Endothelial cell of umbilical vein (primary cell): Measurements from ENCODE around the gene NR2C2. TPM values are rescaled to one million over a fixed set of nuclear protein-coding genes. Genes with fewer than 3 reads are reported as not detected.

ENCODE experiments used
- BruUV-seq: library from RNA; stranded (reverse); fragments of 400-500 nt; replicated peaks from 2 replicates; lab custom pipeline; 2021; lab: Mats Ljungman, UMichigan
- CTCF ChIA-PET: fragments of 300-600, 350-600 bp; sonication (Branson Sonifier 250); formaldehyde crosslinking; loops from one replicate; lab custom pipeline; 2021; ENCODE audit warnings: antibody characterized with exemption, inconsistent platforms; lab: Charles Lee
- POLR2A ChIA-PET: fragments of 300-600, 350-600 bp; sonication (Branson Sonifier 250); formaldehyde crosslinking; loops from one replicate; lab custom pipeline; 2021; ENCODE audit warnings: antibody characterized with exemption, inconsistent platforms; lab: Charles Lee
- DNase-seq: peaks from one replicate; pipeline ENCODE4 v3.0.0-alpha.2; 2011; ENCODE audit warnings: low read depth, low spot score
- FAIRE-seq: peaks from 2 replicates; lab custom pipeline; 2011; peaks lifted over from hg19 to GRCh38; lab: Jason Lieb, UNC
- H2AFZ ChIP-seq: 2 replicates; pipeline ENCODE4 v1.6.0; 2012; ENCODE audit warnings: low read depth, low read length, control low read depth, inconsistent platforms
- H3K27ac ChIP-seq: 2 replicates; pipeline ENCODE4 v1.5.1; 2011; ENCODE audit warnings: low read depth, mild to moderate bottlenecking, control low read depth, low read length, moderate library complexity; ENCODE audit not compliant: insufficient read depth
- H3K27me3 ChIP-seq, 2 experiments: 2 replicates each; pipeline versions ENCODE4 v1.6.0 to v1.6.1; 2011; ENCODE audit warnings: low read length in 2 of 2, mixed read lengths in 1 of 2; ENCODE audit not compliant: control insufficient read depth in 2 of 2, insufficient read depth in 2 of 2
- H3K36me3 ChIP-seq, 2 experiments: 2 replicates in 1 of 2; 3 replicates in 1 of 2; pipeline ENCODE4 v1.5.1; 2011; ENCODE audit warnings: low read length in 2 of 2, mild to moderate bottlenecking in 1 of 2, moderate library complexity in 1 of 2; ENCODE audit not compliant: control insufficient read depth in 2 of 2, insufficient read depth in 2 of 2; ENCODE audit errors: extremely low read depth in 1 of 2
- H3K4me1 ChIP-seq: 3 replicates; pipeline ENCODE4 v1.5.1; 2011; ENCODE audit warnings: mild to moderate bottlenecking, low read length; ENCODE audit not compliant: control insufficient read depth, insufficient read depth; ENCODE audit errors: extremely low read depth
- H3K4me2 ChIP-seq: 2 replicates; pipeline ENCODE4 v1.6.1; 2011; ENCODE audit warnings: low read length, control low read depth, mixed read lengths; ENCODE audit not compliant: insufficient read depth
- H3K4me3 ChIP-seq, 3 experiments: fragments of 200-600 bp in 1 of 3; sonication (generic), shearing (Covaris generic) in 1 of 3; replicated peaks in 1 of 3; 2 replicates each; pipeline ENCODE4 v1.5.1; 2011 to 2016; ENCODE audit warnings: control low read depth in 3 of 3, low read length in 3 of 3, mild to moderate bottlenecking in 2 of 3, inconsistent platforms in 1 of 3, low read depth in 1 of 3, moderate library complexity in 1 of 3; ENCODE audit not compliant: insufficient read depth in 1 of 3
- H3K79me2 ChIP-seq: 2 replicates; pipeline ENCODE4 v1.6.0; 2012; ENCODE audit warnings: low read length, inconsistent platforms; ENCODE audit not compliant: control insufficient read depth, insufficient read depth
- H3K9ac ChIP-seq: replicated peaks from 2 replicates; pipeline ENCODE3; 2011; ENCODE audit warnings: low read length, control low read depth; ENCODE audit not compliant: insufficient read depth; ENCODE audit errors: extremely low read depth
- H3K9me1 ChIP-seq: replicated peaks from 3 replicates; pipeline ENCODE4 v1.6.0; 2011; ENCODE audit warnings: mild to moderate bottlenecking, low read length; ENCODE audit not compliant: control insufficient read depth, insufficient read depth; ENCODE audit errors: extremely low read depth
- H3K9me3 ChIP-seq: replicated peaks from 2 replicates; pipeline ENCODE4 v1.5.1; 2012; ENCODE audit warnings: low read length, inconsistent platforms; ENCODE audit not compliant: control insufficient read depth, insufficient read depth
- H4K20me1 ChIP-seq: replicated peaks from 2 replicates; pipeline ENCODE3; 2011; ENCODE audit warnings: mild to moderate bottlenecking, low read length; ENCODE audit not compliant: control insufficient read depth, insufficient read depth; ENCODE audit errors: extremely low read depth
- EZH2 ChIP-seq: IDR thresholded peaks from 2 replicates; pipeline ENCODE4 v1.6.1; 2012; ENCODE audit warnings: borderline replicate concordance, low read depth, mild to moderate bottlenecking, moderate library complexity, low read length, inconsistent platforms; ENCODE audit not compliant: severe bottlenecking
- FOS ChIP-seq: IDR thresholded peaks from 2 replicates; pipeline ENCODE4 v1.6.1; 2011; ENCODE audit warnings: mild to moderate bottlenecking, low read length, moderate library complexity, borderline replicate concordance; ENCODE audit not compliant: insufficient read depth
- GATA2 ChIP-seq: IDR thresholded peaks from 2 replicates; pipeline ENCODE4 v1.7.0; 2011; ENCODE audit warnings: low read depth, mild to moderate bottlenecking, moderate library complexity, mixed read lengths, low read length; ENCODE audit not compliant: insufficient read length, insufficient read depth
- JUN ChIP-seq: IDR thresholded peaks from 2 replicates; pipeline ENCODE4 v1.6.1; 2011; ENCODE audit warnings: borderline replicate concordance, low read depth; ENCODE audit not compliant: insufficient read length, insufficient read depth
- MYC ChIP-seq: IDR thresholded peaks from one replicate; pipeline ENCODE4 v1.6.1; 2011; ENCODE audit warnings: mild to moderate bottlenecking, low read depth, low read length
- POLR2A ChIP-seq: IDR thresholded peaks from 2 replicates; pipeline ENCODE4 v1.6.1; 2012; ENCODE audit warnings: low read depth, mild to moderate bottlenecking, control low read depth, low read length
- POLR2AphosphoS5 ChIP-seq: IDR thresholded peaks from 2 replicates; pipeline ENCODE4 v1.6.1; 2012; ENCODE audit warnings: low read depth, mild to moderate bottlenecking, control low read depth, low read length, moderate library complexity; ENCODE audit not compliant: insufficient read depth
- dilution Hi-C: fragments of 300-500 bp; cut with MboI; formaldehyde crosslinking; loops from one replicate; pipeline ENCODE4 v1.15.0; 2019; ENCODE audit warnings: low sequenced_read_pairs; ENCODE audit not compliant: extremely low pct_ligation_motif_present
- intact Hi-C: fragments of 100-400 bp; cut with micrococcal nuclease; formaldehyde crosslinking; loops from one replicate; pipeline ENCODE4 v1.10.0; 2022
- polyA plus RNA-seq, 4 experiments: library from polyadenylated mRNA; depleted of rRNA in 3 of 4; stranded (reverse) in 3 of 4; unstranded in 1 of 4; fragments of >200 nt; gene quantifications; 2 replicates each; pipeline versions ENCODE4 v1.2.1 to v1.2.3, GENCODE V29; 2011 to 2012; ENCODE audit warnings: missing spikeins in 1 of 4
- total RNA-seq: library from RNA; stranded (reverse); gene quantifications from 2 replicates; pipeline ENCODE4 v1.2.3, GENCODE V29; 2021
- TF ChIP-seq, protein P1 (sequence below): IDR thresholded peaks from 2 replicates; pipeline ENCODE4 v1.6.1; 2011; ENCODE audit not compliant: insufficient read depth, insufficient read length
- TF ChIP-seq, protein P2 (sequence below), 2 donors: IDR thresholded peaks; 1 replicate in 1 of 2; 2 replicates in 1 of 2; pipeline ENCODE4 v1.5.1; 2011; ENCODE audit warnings: low read length in 2 of 2, mild to moderate bottlenecking in 2 of 2, moderate library complexity in 2 of 2, control low read depth in 1 of 2, inconsistent platforms in 1 of 2, low read depth in 1 of 2; ENCODE audit not compliant: insufficient read depth in 1 of 2; ENCODE audit errors: extremely low read depth in 1 of 2

NR2C2 gene
- total and polyA plus RNA-seq, 2 donors (not counting 3 experiments of a cell fraction or from before 2014, with no cell fraction given) = 20.3 to 59.8 TPM

DNA sequence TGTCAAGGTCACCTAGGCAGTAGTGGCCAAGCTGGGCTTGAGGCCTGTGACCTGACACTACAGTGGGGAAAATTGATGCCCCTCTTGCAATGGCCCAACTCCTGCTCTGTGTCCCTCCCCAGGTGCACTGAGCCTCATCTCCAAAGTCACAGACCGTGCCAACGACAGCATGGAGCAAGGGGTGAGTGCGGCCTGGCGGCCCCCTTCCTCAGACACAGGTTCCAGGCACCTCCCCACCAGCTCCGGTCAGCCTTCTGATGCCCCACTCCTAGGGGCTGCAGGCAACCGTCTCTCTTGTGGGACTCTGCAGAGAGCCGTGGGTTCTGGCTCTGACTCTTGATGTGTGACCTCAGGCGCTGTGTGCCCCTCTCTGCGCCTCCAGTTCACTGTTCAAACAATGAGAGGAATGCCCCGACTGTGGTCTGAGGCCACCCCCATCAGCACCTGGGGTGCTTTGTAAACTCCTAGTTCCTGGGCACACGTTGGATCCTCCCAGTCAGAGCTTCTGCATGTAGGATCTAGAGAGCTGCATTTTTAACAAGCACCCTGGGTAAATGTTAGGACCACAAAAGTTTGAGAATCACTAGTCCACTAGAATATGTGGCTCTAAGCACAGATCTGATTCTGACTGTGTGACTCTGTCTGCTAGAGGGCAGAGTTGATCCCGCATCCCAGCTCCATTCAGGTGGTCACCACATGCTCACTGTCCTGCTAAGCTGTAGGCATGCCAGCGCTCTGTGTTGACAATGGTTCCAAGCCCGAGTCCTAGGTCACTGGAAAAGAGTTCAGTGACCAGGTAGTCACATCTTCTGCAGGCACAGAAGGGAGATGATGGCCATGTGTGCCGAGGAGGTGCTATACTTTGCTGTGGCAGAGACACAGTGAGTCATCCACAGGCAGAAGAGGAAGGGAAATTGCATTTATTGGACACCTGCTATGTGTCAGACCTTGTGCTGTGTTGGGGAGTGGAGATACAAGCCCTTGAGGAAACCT, 46.2 kb upstream of the NR2C2 start:
- ChIA-PET CTCF (interaction anchor here (0.9 kb wide), 1 partner anchor 25 kb away, joined by 3 read pairs; no protein-coding TSS in a partner anchor), POLR2A (interaction anchor here (0.7 kb wide), 1 partner anchor 74 kb away, joined by 4 read pairs; no protein-coding TSS in a partner anchor)
- DNase-seq = no peak
- Histone ChIP-seq H2AFZ (no peak overlapping the region), H3K36me3 (peaks cover 14 to 72% of the 10 kb centered on the region in 2 experiments), H3K27ac (no peak overlapping the region), H3K27me3 (no peaks in the 10 kb centered on the region), H3K4me2 (no peak overlapping the region), H3K9me3 (no peaks in the 10 kb centered on the region), H3K4me3 (no peak overlapping the region), H3K4me1 (no peaks in the 10 kb centered on the region), H3K79me2 (no peaks in the 10 kb centered on the region), H3K9ac (no peak overlapping the region), H4K20me1 (no peaks in the 10 kb centered on the region), H3K9me1 (no peaks in the 10 kb centered on the region)
- FAIRE-seq = no peak
- BruUV-seq = no TSS peak
- intact Hi-C loops (no loop called here), dilution Hi-C loops (no loop called here)
- no peak for TF ChIP-seq FOS
- no peak for TF ChIP-seq MYC
- TF ChIP-seq EZH2 = no peak
- TF ChIP-seq, protein P1, sequence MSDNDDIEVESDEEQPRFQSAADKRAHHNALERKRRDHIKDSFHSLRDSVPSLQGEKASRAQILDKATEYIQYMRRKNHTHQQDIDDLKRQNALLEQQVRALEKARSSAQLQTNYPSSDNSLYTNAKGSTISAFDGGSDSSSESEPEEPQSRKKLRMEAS = no peak
- no peak for TF ChIP-seq JUN
- TF ChIP-seq GATA2 = no peak
- TF ChIP-seq, protein P2, sequence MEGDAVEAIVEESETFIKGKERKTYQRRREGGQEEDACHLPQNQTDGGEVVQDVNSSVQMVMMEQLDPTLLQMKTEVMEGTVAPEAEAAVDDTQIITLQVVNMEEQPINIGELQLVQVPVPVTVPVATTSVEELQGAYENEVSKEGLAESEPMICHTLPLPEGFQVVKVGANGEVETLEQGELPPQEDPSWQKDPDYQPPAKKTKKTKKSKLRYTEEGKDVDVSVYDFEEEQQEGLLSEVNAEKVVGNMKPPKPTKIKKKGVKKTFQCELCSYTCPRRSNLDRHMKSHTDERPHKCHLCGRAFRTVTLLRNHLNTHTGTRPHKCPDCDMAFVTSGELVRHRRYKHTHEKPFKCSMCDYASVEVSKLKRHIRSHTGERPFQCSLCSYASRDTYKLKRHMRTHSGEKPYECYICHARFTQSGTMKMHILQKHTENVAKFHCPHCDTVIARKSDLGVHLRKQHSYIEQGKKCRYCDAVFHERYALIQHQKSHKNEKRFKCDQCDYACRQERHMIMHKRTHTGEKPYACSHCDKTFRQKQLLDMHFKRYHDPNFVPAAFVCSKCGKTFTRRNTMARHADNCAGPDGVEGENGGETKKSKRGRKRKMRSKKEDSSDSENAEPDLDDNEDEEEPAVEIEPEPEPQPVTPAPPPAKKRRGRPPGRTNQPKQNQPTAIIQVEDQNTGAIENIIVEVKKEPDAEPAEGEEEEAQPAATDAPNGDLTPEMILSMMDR (IDR thresholded peaks at IDR 0.05; ENCODE audit: extremely low read depth in 1 of 2, insufficient read depth in 1 of 2, low read depth in 1 of 2, low read length in 2 of 2) = no peak
- TF ChIP-seq POLR2A = no peak
- no peak for TF ChIP-seq POLR2AphosphoS5
